AG04450 (cell line): ENCODE results near the gene VWA5B1. TPM values are rescaled to one million over a fixed set of nuclear protein-coding genes. Genes with fewer than 3 reads are reported as not detected.

ENCODE experiments used
- CTCF ChIA-PET: fragments of 300-600, 350-600 bp; formaldehyde crosslinking; extraction: SDS; loops from one replicate; lab custom pipeline; 2022; ENCODE audit warnings: antibody characterized with exemption, inconsistent platforms; lab: Charles Lee
- POLR2A ChIA-PET: fragments of 350-600 bp; formaldehyde crosslinking; extraction: SDS; loops from one replicate; lab custom pipeline; 2021; ENCODE audit warnings: antibody characterized with exemption, inconsistent platforms; lab: Yijun Ruan, JAX
- DNase-seq: peaks from one replicate; pipeline ENCODE4 v3.0.0-alpha.2; 2011; ENCODE audit warnings: low read depth, low spot score
- H3K27ac ChIP-seq: one replicate; pipeline ENCODE4 v1.5.1; 2012; ENCODE audit warnings: low read depth, low read length, control low read depth
- H3K27me3 ChIP-seq: one replicate; pipeline ENCODE4 v1.6.0; 2012; ENCODE audit warnings: low read length; ENCODE audit not compliant: control insufficient read depth, insufficient read depth
- H3K4me3 ChIP-seq: 2 replicates; pipeline ENCODE4 v1.5.1; 2011; ENCODE audit warnings: mild to moderate bottlenecking, low read depth, low read length, control low read depth
- H3K9me3 ChIP-seq: 2 replicates; pipeline ENCODE4 v1.5.1; 2012; ENCODE audit warnings: low read length; ENCODE audit not compliant: control insufficient read depth, insufficient read depth
- polyA plus RNA-seq: library from polyadenylated mRNA; depleted of rRNA; stranded (reverse); fragments of >200 nt; gene quantifications from 2 replicates; pipeline ENCODE4 v1.2.3, GENCODE V29; 2011
- TF ChIP-seq, protein P1 (sequence below): IDR thresholded peaks from 2 replicates; pipeline ENCODE4 v1.5.1; 2011; ENCODE audit warnings: low read depth, low read length, control low read depth, inconsistent platforms

Gene VWA5B1
- polyA plus RNA-seq, 1 experiment, result not detected

DNA sequence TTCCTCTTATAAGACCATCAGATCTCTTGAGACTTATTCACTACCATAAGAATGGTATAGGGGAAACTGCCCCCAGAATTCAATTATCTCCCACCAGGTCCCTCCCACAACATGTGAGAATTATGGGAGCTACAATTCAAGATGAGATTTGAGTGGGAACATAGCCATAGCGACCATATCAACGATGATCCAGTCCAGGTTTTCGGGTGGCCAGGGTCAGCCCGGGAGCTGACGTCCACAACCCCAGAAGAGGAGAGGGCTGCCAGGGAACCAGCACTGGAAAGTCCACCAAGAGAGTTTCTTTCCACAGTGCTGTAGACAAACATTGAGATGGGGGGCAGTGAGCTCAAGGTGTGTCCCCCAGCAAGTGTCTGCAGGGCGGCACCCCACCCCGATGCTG lies 88.4 kb downstream of the VWA5B1 start:
- no peak for DNase-seq

DNA sequence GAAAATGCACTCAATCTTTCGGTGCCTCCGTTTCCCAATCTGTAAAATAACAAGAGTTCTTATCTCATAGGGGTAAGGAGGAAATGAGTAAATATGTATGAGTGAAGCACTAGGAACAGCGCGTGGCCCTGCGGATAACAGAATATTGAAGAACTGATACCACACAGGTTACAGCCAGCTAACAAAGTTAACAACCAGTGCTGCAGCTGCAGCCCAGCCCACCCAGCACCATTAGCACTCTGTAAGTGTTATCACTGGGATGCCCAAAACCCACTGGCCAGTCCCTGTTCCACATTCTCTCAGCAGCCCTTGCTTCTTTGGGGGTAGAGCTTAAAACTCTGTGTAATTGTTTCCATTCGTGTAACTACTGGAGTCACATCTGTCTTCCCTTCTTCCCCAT lies 89.5 kb downstream of the VWA5B1 start:
- no peaks in the 10 kb centered on the region for H3K9me3 ChIP-seq
- H3K27me3 ChIP-seq, result peaks cover 39% of the 10 kb centered on the region
- no peak for DNase-seq
- TF ChIP-seq, protein P1, sequence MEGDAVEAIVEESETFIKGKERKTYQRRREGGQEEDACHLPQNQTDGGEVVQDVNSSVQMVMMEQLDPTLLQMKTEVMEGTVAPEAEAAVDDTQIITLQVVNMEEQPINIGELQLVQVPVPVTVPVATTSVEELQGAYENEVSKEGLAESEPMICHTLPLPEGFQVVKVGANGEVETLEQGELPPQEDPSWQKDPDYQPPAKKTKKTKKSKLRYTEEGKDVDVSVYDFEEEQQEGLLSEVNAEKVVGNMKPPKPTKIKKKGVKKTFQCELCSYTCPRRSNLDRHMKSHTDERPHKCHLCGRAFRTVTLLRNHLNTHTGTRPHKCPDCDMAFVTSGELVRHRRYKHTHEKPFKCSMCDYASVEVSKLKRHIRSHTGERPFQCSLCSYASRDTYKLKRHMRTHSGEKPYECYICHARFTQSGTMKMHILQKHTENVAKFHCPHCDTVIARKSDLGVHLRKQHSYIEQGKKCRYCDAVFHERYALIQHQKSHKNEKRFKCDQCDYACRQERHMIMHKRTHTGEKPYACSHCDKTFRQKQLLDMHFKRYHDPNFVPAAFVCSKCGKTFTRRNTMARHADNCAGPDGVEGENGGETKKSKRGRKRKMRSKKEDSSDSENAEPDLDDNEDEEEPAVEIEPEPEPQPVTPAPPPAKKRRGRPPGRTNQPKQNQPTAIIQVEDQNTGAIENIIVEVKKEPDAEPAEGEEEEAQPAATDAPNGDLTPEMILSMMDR, result no peak
- CTCF ChIA-PET, result interaction anchor here (0.6 to 2.8 kb wide), 7 partner anchors 9 to 463 kb away, joined by 3 to 20 read pairs (median 4); no protein-coding TSS in a partner anchor
- no peak overlapping the region for H3K4me3 ChIP-seq
- POLR2A ChIA-PET, result interaction anchor here (0.7 to 1.6 kb wide), 5 partner anchors 9 to 115 kb away, joined by 3 to 7 read pairs (median 5); partner anchors contain the start of gene CAMK2N1
- peak overlapping the region; percentile 52 for H3K27ac ChIP-seq

More for the DNA sequence above, 88.4 kb downstream of the VWA5B1 start:
- H3K27me3 ChIP-seq, result peaks cover 30% of the 10 kb centered on the region
- TF ChIP-seq, protein P1, result no peak
- POLR2A ChIA-PET, result no interaction called here
- H3K27ac ChIP-seq, result no peak overlapping the region
- CTCF ChIA-PET, result interaction anchor here (0.6 to 2.0 kb wide), 4 partner anchors 12 to 162 kb away, joined by 3 to 11 read pairs (median 4); no protein-coding TSS in a partner anchor
- no peak overlapping the region for H3K4me3 ChIP-seq
- H3K9me3 ChIP-seq, result no peaks in the 10 kb centered on the region

DNA sequence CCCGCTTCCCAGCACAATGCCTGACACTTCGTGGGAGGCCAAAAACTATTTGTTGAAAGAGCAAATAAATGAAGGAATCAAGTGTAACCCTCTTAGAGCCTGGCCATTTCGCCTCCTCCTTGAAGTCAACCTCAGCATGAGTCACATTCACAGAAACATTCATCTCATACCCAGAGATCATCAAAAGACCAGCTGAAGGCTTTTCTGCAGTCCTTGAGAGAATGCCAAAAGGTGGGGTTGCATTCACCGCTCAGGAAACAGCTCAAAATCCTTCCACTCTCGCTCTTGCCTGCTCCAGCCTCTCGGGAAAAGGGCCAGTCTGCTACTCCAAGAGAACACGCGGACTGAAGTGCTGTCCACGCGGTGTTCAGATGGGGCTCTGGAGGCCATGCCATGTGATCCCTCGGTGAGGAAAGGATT lies 90.0 kb downstream of the VWA5B1 start:
- Histone ChIP-seq H3K4me3 (no peak overlapping the region), H3K27me3 (peaks cover 43% of the 10 kb centered on the region), H3K9me3 (no peaks in the 10 kb centered on the region), H3K27ac (peak overlapping the region; percentile 73)
- ChIA-PET POLR2A (interaction anchor here (0.7 to 1.6 kb wide), 6 partner anchors 9 to 229 kb away, joined by 3 to 7 read pairs (median 4); partner anchors contain the start of gene CAMK2N1), CTCF (interaction anchor here (1.9 to 2.8 kb wide), 2 partner anchors 19 to 168 kb away, joined by 8 to 20 read pairs; no protein-coding TSS in a partner anchor)
- peak; percentile 85 for DNase-seq
- TF ChIP-seq, protein P1, result no peak

DNA sequence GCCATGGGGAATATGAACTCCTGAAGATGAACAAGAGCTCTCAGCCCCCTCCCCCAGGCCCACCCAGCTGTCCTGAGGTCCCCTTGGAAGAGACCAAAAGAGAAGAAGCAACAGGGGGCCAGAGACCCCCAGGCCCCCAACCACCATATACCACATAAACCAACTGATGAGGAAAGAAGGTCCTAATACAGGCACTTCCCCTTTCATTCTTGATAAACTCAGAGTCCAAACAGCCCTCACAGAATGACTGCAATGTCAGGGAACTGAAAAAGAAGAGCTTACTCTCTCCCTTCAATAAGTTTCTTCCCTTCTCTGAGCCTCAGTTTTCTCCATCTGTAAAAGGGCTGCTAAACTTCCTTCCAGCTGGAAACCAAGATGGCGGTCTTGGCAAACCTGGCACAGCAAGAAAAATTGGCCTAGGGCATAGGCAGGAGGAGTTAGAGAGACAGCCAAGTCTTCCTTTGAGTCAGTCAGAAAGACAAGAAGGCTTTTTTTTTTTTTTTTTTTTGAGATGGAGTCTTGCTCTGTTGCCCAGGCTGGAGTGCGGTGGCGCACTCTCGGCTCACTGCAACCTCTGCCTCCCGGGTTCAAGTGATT lies 90.5 kb downstream of the VWA5B1 start:
- no peak overlapping the region for H3K4me3 ChIP-seq
- POLR2A ChIA-PET, result interaction anchor here (0.7 to 1.6 kb wide), 5 partner anchors 8 to 228 kb away, joined by 3 to 7 read pairs (median 4); partner anchors contain the start of gene CAMK2N1

More for the DNA sequence above, 90.5 kb downstream of the VWA5B1 start:
- H3K27ac ChIP-seq, result peak overlapping the region; percentile 73
- peaks cover 47% of the 10 kb centered on the region for H3K27me3 ChIP-seq
- TF ChIP-seq, protein P1, result no peak
- no peaks in the 10 kb centered on the region for H3K9me3 ChIP-seq
- CTCF ChIA-PET, result interaction anchor here (0.7 to 2.8 kb wide), 4 partner anchors 20 to 168 kb away, joined by 3 to 20 read pairs (median 6); no protein-coding TSS in a partner anchor
- DNase-seq, result no peak
